ENCODE measurements around the gene EFCAB11.
A peak's percentile ranks its signal among the peaks of the same experiment; 100 is the strongest.

Gene EFCAB11, protein sequence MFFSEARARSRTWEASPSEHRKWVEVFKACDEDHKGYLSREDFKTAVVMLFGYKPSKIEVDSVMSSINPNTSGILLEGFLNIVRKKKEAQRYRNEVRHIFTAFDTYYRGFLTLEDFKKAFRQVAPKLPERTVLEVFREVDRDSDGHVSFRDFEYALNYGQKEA

DNA sequence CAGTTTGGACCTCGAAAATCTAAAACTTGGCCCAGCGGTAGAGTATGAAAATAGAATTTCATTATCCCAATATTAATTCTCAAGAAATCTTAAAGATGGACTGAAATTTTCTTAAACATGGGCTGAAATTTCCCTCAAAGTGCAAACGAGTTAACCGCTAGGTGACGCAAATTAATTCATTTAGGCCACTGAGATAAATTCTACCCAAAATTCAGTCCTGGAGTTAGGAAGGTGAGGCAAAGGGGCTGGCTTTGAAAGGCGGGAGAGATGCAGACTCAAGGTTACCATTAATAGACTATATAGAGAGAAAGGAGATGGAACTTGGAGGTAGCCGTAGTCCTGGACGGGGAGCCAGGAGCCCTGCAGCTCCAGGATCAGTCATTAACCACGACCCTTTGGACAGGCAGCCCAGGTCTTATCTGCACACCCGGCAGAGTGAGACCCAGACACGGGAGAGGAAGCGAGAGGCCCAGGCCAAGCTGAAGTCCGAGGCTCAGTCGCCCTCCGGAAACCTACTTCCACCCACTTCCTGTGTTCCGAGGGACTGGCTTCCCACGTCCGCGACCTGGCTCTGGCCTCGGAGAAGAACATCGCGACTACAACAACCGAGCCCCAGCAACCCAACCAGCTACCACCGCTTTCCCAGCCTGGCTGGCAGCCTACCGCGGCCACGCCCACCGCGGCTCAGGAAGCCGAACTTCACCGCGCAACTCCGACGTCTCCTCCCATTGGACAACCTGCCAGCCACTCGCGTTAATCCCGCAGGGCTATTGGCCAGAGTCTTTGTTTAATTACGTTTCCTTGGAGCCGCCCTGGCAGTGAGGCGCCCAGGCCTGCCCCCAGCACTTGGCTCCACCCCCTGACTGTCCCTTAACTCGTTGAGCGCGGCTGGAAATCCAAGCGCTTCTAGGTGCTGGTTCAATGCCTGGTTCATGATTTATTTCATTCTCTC is at the start of gene EFCAB11:
TSS of gene EFCAB11 (minus strand) at position 661 of the 952 bp plus-strand sequence. CDS start at position 591, 70 bp downstream.
- peak; percentile 95 for DNase-seq

DNA sequence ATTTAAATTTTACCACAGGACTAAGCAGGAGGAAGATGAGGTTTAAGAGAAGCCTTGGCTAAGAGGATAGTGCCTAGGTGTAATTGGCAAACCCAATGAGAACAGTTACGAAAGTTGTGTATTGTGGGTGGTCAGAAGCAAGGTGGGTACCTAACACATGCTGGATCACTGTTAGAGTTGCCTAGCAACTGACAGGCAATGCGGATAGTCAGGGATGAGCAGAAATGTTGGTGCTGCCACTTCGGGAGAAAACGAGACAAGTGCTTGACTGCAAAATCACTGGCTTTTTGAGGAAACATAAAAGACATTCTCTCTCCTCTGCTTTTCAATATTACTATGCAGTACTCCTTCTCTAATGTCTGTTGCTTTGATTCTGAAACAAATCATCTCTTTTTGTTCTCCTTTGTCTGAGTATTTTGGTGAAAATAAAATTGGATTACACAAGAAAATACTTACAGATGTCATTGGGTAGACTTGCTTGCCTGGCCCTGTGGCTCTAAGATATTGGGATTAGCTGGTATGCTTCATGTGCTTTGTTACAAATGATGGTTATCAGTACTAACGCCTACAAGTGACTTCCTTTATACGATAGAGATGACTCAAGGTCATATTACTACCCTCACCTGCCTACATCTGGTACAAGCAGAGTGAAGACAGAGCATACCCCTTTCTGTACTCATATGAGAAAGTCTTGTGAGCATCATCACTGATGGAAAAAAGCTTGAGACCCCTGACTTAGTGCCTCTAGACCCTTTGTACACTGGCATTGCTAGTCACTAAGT is 49.2 kb upstream of the EFCAB11 start:
- DNase-seq, result no peak

DNA sequence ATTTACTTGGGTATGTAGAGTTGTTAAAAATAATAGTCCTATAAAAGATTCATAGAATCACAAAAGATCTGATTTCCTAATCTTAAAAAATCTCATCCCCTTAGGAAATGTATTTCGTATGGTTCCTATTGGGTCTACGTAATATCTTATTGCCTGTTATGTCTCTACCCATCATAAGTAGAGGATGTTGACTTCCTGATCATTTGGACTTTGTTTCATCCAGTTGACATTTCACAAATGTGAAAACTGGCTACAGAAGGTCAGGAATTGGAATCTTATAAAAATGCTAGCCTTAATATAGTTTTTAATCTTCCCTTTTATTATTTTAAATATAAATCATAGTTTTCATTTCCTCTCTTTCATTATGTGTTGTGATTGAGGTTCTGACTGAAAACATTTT is 46.4 kb upstream of the EFCAB11 start:
- DNase-seq, result no peak

DNA sequence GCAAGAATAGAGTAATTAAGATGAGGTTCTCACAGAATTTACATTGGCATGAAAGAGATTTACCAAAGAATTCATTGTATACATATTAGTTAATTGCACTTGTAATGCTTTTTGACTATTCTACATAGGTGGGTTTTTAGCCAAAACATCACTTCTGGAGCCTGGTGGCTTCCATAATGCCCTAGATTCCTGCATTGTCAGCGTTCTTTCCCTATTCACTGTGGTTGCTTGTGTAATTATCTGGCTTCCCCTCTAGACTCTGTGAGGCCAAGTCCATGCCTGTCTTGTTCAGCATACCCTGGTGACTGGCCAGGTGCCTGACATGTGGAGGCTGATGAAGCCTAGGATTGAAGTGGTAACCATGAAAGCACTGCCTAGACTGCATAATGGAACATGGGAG is 42.4 kb upstream of the EFCAB11 start:
- no peak for DNase-seq

DNA sequence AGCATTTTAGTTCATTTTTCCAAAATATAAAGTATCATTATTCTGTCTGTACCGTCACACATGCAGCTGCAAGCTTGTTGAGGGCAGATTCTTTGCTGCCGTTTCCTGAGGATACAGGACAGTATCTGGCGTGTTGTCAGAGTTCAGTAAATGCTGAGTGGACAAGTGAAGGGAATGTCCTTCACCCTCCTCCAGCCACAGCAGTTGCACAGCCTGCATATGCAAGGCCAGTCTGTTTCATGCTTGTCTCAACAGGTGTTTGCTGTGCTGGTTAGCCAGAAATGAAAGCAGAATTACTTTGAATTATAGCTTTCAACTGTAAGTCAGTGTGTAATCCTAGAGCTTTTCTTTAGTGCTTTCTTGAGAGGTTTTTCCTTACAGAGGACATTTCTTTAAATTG is 37.7 kb upstream of the EFCAB11 start:
- DNase-seq, result no peak

DNA sequence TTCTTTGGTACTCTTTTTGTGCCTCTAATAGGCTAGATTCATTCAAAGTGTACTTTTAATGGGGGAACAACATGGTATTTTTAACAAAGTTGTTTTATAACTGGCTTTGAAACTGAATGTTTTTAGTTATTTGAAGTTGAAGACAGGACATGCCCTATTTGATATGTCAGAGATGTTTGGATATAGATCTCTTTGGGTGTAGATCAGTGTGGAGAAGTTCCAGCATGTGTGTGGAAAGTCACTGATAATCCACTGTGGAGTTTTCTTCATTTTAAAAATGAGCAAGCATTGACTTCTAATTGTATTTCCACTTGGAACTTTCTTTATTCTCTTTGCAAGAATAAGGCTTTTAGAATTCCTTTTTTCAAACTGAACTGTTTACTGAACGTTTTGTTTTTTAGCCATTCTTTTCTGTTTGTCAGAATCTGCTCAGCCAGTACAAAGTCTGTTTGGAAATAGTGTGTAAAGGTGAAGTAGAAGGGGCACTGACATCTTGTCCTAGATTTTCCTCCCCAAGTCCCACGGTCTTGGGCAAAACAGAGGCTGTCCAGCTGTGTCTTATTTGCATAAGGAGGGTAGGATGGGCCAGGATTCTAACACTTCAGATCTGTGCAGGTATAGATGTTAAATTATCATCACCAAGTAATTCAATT is 36.2 kb upstream of the EFCAB11 start:
- DNase-seq, result no peak

DNA sequence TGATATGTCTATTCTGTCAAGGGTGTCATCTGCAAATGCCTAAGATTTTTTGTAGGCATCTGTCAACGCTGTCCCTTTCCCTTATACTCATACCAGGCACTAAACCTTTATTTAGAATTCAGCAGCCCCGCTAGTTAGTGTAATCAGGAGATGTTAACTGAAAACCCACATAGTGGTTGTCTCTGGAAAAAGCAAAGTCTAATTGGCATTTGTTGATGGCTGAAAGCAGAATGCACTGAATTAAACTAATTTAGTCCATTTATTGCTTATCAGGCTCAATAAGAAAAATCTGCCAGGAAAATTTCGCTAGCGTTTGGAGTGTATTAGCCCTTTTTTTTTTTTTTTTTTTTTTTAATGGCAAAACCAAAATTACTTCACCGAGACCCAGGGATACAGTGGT is 35.7 kb upstream of the EFCAB11 start:
- no peak for DNase-seq

DNA sequence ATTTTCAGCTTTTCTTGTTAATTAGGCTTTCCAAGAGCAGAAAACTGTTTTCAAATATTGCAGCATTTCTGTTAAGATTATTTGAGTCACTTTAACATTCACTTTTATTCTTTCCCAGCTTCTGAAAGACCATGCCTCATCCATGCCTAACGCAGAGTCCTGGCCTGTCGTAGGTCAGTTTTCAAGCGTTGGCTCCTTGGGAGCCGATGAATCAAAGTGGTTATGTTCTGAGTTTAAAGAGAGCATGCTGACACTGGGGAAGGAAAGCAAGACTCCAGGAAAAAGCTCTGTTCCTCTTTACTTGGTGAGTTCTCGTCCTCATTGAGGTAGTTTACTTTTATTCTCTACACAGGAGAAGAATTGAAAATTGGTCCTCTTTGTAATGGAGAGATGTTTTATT is 34.3 kb upstream of the EFCAB11 start:
- DNase-seq, result no peak

DNA sequence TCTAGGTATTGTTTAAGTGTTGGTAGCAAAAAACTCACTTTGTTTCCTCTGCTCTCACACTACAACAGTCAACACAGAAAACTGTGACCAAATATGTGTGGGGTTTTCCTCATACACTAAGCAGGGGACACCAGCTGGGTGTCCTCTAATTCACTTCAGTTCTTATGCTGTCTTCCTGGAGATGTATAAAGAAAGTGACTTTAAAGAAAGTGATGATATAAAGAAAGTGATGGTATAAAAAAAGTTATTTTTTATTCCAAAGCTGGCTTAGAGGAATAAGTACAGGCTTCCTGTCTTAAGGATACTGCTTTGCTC is 32.6 kb upstream of the EFCAB11 start:
- no peak for DNase-seq

DNA sequence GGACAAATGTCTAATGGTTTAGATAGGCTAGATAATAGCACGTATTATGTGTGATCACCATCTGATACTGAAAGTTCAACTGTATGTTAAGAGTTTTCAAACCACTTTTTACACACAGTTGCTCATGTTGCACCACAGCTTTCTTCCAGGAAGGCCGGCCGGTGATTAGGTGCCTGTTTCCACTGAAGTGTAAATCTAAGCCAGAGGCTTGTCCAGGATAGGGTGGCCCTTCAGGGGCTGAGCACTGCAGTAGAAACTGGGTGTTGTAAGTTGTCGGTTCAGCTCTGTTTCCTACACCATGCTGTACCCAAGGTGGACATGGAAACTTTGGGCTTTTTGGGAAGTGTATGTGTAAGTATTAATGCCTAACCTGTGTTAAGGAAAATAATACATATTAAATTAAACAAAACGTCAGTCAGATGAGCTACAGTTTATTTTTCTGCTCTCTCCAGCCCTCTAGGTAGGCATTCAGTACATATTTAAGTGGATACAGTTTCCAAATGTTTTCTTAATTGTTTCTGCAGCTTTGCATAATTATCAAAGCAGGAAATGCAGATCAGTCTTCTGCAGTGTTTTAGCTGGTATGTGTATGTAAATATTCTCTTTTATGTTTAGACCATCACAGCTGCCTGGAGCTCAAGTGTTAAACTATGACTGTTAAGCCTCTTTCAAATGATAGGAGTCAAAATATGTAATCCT is 32.1 kb upstream of the EFCAB11 start:
- DNase-seq, result no peak

DNA sequence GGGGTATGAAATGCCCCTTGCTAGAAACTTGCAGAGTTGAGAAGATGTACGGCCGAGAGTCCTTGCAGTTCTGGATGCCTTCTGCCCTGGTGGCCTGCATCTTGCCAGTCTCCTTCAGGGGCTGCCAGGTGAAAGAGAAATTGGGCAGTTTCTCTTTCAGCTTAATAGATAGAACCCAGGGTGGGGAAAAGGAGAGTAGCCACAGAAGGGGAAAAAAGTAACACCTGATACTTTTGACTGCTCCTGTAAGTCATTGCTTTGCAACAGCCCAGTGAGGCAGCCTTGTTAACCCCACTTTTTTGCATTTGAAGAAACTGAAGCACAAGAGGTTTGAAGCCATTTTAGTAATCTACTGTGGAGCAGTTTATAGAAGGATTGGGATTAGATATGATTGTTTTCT is 28.8 kb upstream of the EFCAB11 start:
- no peak for DNase-seq

DNA sequence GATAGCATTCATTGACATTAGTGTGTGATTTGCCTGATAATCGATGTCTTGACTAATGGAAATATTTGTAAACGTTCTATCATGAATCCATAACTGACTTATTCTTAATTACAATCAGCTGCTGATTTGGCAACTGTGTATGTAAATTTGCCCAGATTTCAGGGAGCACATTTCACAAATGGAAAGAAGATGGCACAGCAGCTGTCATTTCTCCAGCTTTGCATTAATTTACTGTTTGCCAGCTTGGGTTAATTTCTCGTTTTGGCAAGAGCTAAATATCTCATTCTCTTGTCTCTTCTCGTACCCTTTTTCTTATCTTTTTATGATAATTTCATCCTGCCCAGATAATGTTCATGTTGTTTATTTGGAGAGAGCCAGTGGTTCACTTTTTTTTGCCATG is 24.1 kb upstream of the EFCAB11 start:
- DNase-seq, result no peak

DNA sequence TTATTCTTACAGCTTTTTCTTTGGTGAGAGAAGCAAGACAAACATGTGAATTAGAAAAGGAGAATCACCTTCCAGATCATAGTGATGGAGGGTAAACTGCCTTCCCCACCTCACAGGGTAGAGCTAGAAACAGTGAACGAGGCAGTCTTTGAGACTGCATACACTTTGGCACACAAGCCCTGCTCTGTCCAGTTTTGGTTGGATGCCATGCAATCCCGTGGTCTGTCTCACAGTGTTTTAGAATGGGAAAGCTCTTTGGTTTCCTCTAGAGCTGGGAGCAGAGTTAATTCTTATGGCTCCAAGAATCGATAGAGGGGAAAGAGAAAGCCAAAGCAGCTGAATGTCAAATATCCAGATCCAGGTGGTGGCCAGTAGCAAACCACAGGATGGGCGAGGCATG is 23.1 kb upstream of the EFCAB11 start:
- DNase-seq, result no peak

DNA sequence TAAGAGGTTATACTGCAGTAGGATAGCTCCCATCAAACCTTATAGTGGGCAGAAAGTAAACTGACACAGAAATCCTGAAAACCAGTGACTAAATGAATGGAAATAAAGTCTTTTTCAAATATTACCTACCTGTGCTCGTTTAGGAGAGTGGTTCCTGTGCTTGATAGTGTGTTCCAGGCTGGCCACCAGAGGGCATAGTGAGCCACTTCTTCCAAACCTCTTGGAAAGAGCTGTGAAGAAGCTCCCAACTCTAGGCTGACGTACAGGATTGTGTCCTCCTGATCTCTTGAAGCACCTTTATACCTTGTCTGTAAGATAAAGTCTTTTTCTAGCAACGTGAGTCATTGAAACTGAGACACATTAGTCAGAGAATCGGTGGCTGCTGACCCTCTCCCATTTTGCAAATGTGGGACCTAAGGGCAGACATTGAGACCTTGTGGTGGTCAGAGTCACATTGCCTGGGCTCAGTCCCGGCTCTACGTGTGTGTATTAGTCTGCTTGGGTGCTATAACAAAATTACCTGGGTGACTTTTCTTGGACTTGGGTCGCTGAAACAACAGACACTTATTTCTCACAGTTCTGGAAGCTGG is 18.8 kb upstream of the EFCAB11 start:
- DNase-seq, result peak; percentile 62

DNA sequence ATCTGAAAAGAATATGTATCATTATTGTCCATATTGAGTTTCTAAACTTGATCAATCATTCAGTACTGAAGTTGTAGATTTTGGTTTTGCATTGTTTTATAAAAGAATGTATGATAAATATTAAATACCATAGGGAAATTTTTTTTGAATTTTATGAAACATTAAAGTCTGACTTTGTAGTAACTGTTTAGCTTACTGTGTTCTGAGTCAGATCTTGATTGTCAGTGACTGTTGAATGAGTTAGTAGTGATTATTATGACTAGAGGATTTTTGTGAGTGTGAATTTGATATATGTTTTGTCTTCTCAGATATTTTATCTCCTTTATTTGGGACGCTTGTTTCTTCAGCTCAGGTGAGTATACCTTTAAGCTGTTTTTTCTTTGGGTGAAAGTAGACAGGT is 11.3 kb upstream of the EFCAB11 start:
- DNase-seq, result no peak

DNA sequence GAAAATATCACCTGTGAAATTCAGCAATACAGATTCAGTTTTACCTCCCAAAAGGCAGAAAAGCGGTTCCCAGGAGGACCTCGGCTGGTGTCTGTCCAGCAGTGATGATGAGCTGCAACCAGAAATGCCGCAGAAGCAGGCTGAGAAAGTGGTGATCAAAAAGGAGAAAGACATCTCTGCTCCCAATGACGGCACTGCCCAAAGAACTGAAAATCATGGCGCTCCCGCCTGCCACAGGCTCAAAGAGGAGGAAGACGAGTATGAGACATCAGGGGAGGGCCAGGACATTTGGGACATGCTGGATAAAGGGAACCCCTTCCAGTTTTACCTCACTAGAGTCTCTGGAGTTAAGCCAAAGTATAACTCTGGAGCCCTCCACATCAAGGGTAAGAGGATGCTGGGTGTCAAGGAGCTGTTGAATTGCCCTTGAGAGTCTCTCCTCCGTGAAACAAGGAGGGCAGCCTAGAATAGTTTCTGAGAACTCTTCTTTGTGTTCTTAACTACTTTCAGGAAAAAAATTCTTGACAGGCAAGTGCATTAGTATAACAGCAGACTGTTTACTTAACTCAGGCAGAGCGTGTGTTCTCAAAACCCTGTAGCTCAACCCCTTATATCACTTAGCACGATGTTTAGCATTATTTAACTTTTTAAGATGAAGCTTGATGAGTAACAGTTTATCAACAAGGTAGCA is 8.9 kb upstream of the EFCAB11 start:
- DNase-seq, result no peak

DNA sequence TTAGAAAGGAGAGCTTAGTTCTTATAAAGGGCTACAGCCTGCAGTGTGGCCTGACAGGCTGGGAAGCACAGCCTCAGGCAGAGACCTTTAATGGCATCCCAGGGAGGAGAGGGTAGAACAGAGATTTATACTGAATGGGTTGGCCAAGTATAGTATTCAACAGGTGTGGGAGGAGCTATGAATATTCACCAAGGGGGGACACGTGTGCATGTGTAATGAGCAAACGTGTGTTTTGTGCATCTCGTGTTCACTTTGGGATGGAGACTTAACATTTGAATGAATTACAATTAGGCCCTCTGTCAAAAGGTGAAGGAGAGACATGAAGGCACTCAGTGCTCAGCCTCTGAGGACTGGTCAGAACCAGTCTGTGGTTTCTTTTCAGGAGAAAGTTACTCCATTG is 6.4 kb upstream of the EFCAB11 start:
- no peak for DNase-seq

DNA sequence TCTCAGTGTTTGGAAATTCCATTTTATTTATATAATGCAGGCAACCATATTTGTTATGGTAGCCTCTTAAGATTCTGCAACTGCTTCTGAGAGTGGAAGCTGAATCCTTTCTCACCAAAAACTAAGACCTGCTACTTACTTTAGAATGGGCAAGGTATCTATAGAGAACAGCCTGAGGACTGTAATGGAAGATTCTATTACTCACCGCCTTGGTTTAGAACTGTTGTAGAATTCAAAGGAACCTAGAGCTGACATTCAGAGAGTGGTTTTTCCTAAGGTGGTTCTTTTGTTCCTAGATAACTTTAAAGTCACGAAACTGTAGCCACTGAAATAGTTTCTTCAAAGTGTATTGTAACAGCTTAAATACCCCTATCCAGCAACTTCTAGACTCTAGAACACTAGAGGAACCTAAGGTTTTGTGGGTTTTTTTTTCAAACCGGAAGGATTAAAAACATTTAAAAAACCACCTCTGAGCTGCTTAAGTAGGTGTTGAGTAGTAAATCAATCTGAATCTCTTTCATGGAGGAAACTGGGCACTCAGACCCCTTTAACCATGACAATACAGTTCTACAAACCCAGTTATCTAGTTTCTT is 5.4 kb upstream of the EFCAB11 start:
- no peak for DNase-seq

DNA sequence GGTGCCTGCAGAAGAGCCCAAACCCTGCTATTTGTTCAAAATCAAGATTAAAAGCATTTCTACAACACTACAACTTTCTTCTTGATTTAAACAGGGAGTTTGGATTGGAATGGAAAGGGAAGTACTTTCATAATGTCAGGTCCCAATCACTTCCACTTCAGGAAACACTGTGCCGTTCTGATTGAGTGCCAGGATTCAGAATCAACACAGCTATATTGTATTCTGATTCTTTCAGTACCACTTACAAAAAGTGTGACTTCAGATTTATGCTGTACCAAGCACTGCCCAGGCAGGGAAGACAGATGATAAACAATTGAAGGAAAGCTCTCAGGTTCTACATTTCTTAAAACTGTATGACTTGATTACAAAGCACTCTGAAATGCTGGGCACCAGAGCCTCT is 4.4 kb upstream of the EFCAB11 start:
- DNase-seq, result no peak

DNA sequence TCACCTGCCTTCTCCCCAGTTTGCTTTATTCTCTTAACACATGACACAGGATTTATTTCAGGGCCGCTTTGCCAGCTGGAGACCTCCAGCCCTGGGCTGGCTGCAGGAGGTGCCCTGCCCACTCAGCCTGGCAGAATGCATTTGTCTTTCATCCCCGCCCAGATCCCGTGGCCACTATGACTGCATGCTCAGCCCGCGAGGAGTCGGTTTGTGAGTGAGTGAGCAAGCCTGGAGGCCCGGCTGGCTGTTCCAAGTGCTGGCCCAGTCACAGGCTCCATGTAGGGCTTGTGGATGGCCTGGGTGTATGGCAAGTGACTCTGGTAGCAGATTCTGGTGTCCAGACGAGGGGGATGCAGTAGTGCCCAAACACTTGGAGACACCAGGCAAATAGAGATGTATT is 3.3 kb upstream of the EFCAB11 start:
- no peak for DNase-seq

DNA sequence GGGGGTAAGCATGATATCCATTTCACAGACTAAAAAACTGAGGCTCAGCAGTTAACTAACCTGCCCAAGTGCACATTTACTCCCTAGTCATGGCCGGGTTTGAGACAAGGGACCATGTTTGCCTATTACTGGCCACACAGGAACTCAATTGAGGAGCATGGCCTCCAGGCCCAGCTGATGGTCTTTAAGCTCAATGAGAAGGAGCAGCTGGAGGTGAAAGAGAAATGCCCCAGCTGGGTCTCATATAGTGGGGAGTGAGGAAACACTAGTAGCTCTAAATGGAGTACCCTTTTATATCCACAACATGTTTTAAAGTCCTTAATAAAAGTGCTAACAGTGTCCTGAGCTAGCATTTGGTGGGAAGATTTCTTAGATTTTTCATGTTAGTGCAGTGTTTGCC is 2.8 kb upstream of the EFCAB11 start:
- no peak for DNase-seq
